ENCODE results near the gene S1PR5.

The S1PR5 gene

DNA sequence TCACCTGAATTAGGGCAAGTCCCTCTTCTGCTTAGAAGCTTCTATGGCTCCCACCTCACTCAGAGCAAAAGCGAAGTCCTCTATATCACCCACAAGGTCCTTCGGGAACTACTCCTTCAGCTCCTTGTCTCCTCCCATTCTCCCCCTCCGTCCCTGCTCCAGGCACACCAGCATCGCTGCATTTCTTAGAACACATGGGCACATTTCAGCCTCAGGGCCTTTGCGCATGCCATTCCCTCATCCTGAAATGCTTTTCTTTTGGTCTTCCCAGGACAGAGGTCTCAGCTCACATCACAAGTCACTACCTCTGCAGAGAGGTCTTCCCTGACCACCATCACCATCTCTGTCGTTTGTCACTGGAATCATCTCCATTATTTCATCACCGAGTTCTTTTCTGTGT is 4.0 kb downstream of the S1PR5 start:
- no peak for DNase-seq

DNA sequence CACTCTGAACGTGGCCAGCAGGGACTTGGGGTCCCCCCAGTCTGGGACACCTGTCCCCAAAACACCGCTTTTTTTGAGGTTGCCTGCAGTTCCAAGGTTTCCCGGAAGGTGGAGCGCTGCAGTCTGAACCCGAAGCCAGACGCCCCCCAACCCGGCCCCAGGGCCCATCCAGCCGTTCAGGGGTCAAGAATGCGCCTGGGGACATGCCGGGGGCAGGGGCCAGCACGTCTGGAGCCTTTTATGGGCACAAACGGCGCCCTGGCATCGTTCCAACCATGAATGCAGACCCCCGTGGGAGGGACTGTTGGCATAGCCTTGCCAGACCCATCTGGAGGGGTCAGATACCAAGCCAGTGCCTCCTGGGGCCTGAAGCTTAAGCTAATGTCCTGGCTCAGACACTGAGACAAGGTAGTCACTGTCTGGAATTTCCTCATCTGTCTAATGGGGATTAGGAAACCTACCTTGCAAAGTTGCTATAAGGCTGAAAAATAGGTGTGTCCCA is 6.9 kb downstream of the S1PR5 start:
- peak; percentile 70 for DNase-seq

DNA sequence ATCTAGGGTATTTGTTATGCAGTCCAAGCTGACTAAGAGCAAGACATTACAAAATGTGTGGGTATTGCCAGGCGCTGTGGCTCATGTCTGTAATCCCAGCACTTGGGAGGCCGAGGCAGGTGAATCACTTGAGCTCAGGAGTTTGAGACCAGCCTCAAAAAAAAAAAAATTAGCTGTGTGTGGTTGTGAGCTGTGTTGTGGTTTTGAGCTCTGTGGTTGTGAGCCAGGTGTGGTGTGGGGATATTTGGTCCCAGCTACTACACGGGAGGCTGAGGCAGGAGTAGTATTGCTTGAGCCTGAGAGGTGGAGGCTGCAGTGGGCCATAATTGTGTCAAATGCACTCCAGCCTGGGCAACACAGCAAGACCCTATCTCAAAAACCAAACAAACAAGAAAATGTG is 8.5 kb downstream of the S1PR5 start:
- peak; percentile 37 for DNase-seq

DNA sequence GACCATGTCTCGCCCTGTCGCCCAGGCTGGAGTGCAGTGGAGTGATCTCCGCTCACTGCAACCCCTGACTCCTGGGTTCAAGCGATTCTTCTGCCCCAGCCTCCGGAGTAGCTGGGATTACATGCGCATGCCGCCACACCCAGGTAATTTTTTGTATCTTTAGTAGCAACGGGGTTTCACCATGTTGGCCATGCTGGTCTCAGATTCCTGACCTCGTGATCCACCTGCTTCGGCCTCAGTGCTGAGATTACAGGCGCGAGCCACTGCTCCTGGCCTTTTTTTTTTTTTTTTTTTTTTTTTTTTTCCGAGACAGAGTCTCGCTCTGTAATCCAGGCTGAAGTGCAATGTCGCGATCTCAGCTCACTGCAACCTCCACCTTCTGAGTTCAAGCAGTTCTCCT is 9.2 kb downstream of the S1PR5 start:
- no peak for DNase-seq

DNA sequence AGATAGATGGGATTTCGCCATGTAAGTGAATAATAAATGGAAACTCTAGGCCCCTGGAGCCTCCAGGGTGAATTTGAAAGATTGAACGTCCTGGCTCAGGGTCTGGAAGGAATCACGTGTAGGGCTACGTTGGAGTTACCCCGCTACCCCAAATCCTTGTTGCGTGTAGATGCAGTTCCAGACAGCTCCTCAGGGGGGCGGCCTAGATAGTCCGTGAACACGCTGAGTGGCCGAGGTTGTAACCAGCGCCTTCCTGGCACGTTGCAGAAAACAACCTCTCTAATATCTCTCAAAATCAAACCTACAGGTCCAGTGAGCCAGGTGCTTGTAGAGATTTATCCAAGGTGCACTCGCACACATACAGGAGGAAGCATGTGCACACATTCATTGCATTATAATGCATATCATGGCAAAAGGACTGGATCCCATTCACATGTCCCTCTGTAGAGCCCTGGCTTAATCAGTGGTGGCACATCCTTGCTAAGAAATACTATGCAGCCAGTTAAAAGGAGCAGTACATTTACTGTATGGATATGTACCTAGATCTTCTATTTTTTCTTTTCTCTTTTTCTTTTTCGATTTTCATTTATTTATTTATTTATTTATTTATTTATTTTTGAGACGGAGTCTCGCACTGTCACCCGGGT is 11.5 kb downstream of the S1PR5 start:
- DNase-seq, result peak; percentile 85

DNA sequence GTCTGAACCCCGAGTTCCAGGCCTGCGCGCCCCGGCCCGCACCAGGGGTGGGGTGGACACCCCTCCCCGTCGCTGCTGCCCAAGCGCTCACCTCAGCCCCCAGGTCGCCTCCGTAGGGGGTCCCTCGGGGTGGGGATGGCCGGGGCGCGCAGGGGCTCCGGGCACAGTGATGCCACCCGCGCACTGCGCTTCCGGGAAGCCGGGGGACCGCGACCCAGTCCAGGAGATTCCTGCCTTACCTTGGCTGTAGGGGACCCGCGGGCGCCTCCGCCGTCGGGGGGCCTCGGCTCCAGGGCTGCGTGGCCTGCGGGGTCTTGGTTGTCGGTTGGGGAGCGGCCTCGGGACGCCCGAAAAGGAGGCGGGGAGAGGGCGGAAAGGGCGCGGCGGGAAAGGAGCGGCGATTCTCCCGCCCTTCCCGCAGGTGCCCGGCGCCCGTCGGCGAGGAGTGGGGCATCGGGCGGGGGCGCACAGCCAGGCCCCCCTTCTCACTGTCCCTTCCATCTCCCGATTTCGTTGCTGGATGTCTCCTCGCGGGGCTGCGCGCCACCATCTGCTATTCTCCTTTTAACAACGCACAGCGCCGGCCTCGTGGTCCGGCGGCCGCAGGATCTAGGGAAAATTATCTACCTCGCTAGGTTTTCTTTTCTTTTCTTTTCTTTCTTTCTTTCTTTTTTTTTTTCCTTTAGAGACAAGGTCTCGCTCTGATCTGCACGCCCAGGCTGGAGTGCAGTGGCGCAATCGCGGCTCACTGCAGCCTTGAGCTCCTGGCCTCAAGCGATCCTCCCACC is 14.1 kb downstream of the S1PR5 start, which contains the start of gene KEAP1:
KEAP1 (minus strand) TSS at position 355 of the 788 bp plus-strand sequence. CDS start 3,323 bp downstream, outside the sequence.
- peak; percentile 51 for DNase-seq

DNA sequence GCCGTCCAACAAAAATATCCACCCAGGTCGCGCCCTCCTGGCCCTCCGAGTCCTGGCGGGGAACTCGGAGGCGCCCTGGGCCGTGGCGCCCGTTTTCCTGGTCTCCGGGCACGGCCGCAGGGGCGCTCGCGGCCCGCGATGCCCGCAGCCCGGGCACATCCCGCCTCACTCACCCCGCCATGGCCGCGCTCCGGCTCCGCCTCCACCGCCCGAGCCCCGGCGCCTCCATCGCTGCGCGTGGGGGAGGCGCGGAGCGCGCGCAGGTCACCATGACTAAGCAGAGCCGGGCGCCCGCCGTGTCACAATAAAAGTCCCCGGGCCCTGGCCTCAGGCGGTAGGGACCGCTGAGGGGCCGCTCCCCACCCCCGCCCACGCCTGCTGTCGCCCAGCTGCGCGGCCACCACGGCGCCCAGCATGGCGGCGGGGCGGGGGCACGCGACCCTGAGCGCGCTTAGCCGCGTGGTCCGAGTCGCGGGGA is 14.7 kb downstream of the S1PR5 start:
- peak; percentile 92 for DNase-seq

DNA sequence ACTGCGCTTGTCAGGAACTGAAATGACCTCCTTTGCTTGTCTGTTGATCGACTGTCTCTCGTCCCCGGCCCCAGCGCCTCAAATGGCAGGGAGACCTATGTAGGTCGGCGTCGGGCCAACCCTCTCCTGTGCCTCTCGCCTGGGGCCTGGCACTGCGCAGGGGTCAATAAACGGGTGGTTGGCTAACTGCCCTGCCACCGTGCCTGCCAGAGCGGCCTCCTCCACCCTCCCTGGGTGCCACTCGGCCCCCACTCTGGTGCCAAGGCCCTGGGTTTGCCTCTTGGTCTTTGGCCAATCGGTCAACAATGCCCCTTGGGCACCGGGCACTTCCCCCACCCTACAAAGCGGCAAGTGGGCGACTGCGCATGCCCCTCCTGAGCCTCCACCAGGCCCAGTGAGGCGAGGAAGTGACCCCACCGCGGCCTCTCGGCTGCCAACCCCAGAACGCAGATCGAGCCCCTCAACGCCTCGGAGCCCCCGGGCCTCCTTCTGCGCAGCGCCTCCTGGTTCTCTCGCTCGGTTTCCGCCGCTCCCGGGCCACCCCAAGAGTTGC is 15.2 kb downstream of the S1PR5 start:
- peak; percentile 55 for DNase-seq

DNA sequence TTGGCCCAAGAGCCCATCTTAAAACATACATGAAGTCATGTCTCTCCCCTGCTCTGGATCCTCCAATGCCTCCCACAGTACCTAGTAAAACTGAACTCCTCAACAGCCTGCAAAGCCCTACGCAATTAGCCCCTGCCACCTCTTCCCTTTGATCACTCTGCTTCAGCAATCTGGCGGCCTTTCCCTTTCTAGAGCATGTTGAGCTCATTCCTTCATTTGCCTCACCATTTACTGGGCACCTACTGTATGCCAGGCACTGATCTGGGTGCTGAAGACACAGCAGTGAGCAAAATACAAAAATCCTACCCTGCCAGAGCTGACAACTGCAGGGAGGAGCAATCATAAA is 17.0 kb downstream of the S1PR5 start:
- DNase-seq, result no peak

DNA sequence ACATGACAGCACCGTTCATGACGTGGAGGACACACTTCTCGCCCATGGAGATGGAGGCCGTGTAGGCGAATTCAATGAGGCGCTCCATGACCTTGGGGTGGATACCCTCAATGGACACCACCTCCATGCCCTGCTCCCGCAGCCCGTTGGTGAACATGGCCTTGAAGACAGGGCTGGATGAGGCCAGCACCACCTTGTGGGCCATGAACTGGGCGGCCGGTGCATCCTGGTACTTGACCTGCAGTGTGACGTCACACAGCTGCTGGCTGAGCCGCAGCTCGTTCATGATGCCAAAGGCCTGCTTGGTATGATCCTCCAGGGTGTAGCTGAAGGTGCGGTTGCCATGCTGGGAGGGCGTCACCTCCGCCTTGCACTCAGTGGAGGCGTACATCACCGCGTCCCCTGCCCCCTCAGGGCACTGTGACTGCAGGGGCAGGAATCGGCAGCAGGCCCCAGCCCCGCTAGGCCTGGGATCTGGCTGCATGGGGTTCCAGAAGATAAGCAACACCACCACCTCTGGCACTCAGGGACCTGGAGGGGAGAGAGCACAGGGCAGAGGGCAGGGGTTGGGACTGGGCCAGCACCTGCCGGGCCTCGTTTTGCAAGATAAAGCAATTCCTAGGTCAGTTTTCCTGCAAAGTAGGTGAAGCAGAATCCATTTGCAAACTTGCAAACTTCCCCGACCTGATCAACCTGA is 17.5 kb downstream of the S1PR5 start:
- DNase-seq, result no peak

DNA sequence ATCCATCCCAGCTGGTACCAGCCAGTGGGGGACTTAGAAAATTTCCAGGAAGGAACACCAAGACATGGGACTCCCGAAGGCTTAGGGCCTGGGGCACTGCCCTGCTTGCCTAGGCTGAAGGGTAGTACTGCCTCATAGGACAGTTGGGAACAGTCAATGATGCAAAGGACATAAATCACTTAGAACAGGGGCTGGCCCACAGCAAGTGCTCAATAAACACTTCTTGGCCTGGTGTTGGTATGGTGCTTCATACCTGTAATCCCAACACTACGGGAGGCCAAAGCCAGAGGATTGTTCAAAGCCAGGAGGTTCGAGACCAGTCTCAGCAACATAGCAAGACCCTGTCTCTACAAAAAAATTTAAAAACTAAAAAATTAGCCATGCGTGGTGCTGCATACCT is 19.9 kb downstream of the S1PR5 start:
- DNase-seq, result no peak

DNA sequence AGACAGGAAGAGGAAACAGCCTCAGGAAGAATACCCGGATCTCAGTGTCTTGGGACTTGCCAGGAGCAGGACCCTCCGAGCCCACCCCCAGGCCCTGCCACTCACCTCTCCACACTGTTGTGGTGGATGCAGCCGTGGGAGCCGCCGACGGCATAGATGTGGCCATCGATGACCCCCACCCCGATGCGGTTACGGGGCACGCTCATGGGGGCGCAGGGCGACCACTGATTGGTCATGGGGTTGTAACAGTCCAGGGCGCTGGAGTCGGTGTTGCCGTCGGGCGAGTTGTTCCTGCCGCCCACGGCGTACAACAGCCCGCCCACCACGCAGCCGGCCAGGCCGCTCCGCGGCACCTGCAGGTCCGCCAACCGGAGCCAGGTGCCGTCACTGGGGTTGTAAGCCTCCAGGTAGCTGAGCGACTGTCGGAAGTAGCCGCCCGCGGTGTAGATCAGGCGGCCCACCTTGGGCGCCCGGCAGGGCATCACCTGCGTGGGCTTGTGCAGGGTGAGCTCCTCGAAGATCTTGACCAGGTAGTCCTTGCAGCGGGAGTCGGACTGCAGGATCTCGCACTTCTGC is 25.7 kb downstream of the S1PR5 start:
- DNase-seq, result no peak

DNA sequence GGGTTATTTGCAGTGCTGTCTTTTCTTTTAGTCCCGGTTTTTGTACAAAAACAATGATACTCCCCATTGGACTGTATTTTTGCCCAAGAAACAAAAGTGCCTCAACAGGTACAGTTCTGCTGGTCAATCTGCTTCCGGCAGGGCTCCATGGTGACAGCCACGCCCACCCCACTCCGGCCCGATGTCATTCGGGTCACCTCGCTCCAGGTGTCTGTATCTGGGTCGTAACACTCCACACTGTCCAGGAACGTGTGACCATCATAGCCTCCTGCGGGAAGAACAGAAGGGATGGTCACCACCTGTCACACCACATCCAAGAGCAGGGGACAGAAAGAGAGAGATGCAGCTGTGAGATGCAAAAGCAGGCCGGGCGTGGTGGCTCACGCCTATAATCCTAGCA is 30.7 kb downstream of the S1PR5 start:
- no peak for DNase-seq

DNA sequence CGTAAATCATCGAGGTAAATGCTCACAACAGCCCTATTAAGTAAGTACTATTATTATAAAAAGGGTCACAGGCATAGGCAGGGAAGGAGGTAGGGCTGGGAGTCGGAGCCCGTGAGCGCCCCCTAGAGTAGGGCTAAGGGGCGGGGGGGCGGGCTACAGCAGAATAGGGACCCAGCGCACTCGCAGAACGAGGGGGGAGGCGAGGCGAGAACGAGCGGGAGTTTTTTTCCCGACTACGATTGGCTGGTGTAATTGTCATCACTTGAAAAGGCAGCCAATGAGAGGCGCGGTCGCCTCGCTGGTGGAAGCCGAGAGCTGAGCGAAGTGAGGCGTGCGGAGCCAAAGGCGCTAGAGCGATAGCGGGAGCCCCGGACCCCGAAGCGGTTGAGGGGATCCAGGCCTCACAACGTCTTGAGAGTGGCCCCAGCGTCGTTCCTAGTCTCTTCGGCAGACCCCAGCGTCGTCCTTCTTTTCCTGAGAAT is 38.3 kb downstream of the S1PR5 start:
- DNase-seq, result peak; percentile 90

DNA sequence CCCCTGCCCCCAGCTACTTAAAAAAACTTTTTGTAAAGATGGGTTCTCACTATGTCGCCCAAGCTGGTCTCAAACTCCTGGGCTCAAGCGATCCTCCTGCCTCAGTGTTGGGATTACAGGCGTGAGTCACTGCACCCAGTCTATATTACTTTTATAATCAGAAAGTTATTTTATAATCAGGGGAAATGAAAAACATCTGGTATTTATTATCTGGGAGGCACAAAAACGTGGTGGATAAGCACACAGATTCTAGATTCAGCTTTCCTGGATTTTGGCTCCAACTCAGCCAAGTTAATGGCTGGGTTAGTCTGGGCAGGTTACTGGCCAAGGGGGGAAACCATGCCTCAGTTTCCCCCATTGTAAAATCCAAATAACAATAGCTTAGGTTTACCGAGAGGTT is 38.8 kb downstream of the S1PR5 start:
- DNase-seq, result no peak

DNA sequence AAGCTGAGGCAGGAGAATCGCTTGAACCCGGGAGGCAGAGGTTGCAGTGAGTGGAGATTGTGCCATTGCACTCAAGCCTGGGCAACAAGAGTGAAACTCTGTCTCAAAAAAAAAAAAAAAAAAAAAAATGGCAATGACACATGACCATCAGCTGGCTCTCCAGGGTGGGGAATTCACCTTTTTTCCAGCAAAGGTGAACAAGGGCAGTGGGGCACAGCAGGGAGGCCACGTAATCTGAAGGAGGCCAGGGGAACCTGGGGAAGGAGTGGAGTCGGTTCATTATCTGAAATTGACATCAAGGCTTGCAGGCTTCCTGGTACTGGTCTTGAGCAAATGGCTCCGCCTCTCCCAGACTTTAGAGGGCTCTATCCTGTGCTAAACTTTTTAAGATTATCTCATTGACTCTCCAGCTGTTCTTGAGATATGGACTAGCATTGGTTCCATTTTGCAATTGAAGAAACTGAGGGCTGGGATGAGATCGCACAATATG is 42.2 kb downstream of the S1PR5 start:
- no peak for DNase-seq

DNA sequence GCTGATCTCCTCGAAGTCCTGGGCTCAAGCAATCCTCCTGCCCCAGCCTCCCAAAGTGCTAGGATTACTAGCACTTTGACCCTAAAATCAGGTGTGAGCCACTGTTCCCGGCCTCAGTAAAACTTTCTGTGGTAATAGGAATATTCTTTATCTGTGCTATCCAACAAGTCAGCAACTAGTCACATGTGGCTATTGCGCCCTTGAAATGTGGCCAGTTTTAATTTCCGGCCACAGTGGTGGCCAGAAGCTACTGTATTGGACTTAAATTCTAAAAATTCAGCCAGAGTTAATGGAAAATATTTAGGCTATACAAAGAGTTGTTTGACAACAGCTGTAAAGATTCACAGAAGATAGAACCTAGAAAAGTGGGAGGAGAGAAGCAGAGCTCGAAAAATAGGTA is 44.1 kb downstream of the S1PR5 start:
- no peak for DNase-seq

DNA sequence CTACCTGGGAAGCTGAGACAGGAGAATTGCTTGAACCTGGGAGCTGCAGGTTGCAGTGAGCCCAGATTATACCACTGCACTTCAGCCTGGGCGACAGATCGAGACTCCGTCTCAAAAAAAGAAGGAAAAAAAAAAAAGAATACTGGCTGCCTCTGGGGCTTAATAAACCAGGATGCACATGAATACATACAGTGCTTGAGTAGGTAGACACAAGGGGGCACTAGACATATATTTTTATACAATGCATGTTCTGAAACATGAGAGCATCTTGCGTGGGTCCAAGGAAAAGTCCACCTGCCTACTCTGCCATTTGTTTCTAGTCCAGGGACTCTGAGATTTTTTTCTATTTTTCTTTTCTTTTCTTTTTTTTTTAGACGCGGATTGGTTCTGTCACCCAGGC is 45.3 kb downstream of the S1PR5 start:
- no peak for DNase-seq

DNA sequence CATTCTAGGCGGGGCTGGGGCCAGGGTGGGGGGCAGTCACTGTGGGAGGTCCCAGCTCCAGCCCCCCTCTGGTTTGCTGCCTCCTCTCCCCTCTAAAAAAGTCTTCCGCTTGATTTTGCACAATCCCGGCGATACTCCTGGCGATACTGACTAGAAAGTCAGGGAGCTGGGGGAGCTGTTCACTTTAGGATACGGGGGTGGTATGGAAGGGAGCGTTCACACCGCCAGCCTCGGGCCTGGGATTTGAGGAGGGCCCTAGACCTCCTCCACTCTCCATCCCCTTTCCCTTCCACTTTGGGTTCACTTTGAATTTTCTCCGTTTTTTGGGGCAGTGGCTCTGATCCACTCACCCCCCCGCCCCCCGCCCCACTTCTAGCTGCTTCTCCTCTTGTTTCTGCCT is 49.1 kb downstream of the S1PR5 start:
- DNase-seq, result no peak

DNA sequence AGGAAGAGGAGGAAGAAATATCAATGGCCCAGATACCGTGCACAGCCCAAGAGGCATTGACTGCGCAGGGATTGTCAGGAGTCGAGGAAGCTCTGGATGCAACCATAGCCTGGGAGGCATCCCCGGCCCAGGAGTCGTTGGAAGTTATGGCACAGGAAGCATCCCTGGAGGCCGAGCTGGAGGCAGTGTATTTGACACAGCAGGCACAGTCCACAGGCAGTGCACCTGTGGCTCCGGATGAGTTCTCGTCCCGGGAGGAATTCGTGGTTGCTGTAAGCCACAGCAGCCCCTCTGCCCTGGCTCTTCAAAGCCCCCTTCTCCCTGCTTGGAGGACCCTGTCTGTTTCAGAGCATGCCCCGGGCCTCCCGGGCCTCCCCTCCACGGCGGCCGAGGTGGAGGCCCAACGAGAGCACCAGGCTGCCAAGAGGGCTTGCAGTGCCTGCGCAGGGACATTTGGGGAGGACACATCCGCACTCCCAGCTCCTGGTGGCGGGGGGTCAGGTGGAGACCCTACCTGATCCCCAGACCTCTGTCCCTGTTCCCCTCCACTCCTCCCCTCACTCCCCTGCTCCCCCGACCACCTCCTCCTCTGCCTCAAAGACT is 50.0 kb downstream of the S1PR5 start:
- no peak for DNase-seq

DNA sequence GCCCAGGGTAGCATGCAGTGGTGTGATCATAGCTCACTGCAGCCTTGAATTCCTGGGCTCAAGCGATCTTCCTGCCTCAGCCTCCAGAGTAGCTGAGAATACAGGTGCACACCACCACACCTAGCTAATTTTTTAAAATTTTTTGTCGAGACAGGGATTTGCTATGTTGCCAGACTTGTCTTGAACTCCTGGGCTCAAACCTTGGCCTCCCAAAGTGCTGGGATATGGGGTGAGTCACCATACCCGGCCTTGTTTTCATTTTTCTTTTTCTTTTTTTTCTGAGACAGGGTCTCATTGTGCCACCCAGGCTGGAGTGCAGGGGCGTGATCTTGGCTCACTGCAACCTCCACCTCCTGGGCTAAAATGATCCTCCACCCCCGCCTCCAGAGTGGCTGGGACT is 52.8 kb downstream of the S1PR5 start:
- no peak for DNase-seq

Measured in activated naive CD4-positive, alpha-beta T cell treated with Interleukin-2 at 50 U/mL for 16 hours (primary cell).